ENCODE results near the gene CDC73. TPM values are rescaled to one million over a fixed set of nuclear protein-coding genes. Genes with fewer than 3 reads are reported as not detected.
"Not testable (repeated sequence)": the region's sequence is repeated elsewhere in the genome, so short reads cannot be mapped to it uniquely, and the experiment has no call there.

CDC73 gene
- total RNA-seq, 1 donor from 2014 or later, result 20.1 TPM

- H3K36me3 ChIP-seq (ENCODE audit: control insufficient read depth, insufficient read depth, low read length), result no peaks in the 10 kb centered on the region
- DNase-seq (ENCODE audit: low read depth), result no peak
- no peak for TF ChIP-seq CTCF (IDR thresholded peaks at IDR 0.05; ENCODE audit: insufficient read depth, low read length, poor library complexity, severe bottlenecking)
- no peak overlapping the region for H3K4me3 ChIP-seq (ENCODE audit: low read depth, low read length)
- no peaks in the 10 kb centered on the region for H3K27me3 ChIP-seq (ENCODE audit: control insufficient read depth, insufficient read depth, low read length)
These were observed 107.3 kb downstream of the CDC73 start for GRCh38 chr1:193229136-193229535.

- DNase-seq (ENCODE audit: low read depth); H3K4me3 ChIP-seq (ENCODE audit: low read depth, low read length); H3K36me3 ChIP-seq (ENCODE audit: control insufficient read depth, insufficient read depth, low read length); H3K27me3 ChIP-seq (ENCODE audit: control insufficient read depth, insufficient read depth, low read length): not testable (repeated sequence)
These were observed 109.3 kb downstream of the CDC73 start for GRCh38 chr1:193231146-193231545.

- no peaks in the 10 kb centered on the region for H3K36me3 ChIP-seq (ENCODE audit: control insufficient read depth, insufficient read depth, low read length)
- DNase-seq (ENCODE audit: low read depth), result no peak
- no peaks in the 10 kb centered on the region for H3K27me3 ChIP-seq (ENCODE audit: control insufficient read depth, insufficient read depth, low read length)
- TF ChIP-seq CTCF (IDR thresholded peaks at IDR 0.05; ENCODE audit: insufficient read depth, low read length, poor library complexity, severe bottlenecking), result no peak
- H3K4me3 ChIP-seq (ENCODE audit: low read depth, low read length), result no peak overlapping the region
These were observed 112.7 kb downstream of the CDC73 start for GRCh38 chr1:193234530-193234929.

GRCh38 chr1:193237381-193237978, 115.6 kb downstream of the CDC73 start:
- no peak for TF ChIP-seq CTCF (IDR thresholded peaks at IDR 0.05; ENCODE audit: insufficient read depth, low read length, poor library complexity, severe bottlenecking)
- H3K4me3 ChIP-seq (ENCODE audit: low read depth, low read length), result no peak overlapping the region
- no peaks in the 10 kb centered on the region for H3K27me3 ChIP-seq (ENCODE audit: control insufficient read depth, insufficient read depth, low read length)
- no peak for DNase-seq (ENCODE audit: low read depth)
- H3K36me3 ChIP-seq (ENCODE audit: control insufficient read depth, insufficient read depth, low read length), result no peaks in the 10 kb centered on the region

GRCh38 chr1:193240609-193241008, 118.8 kb downstream of the CDC73 start:
- Histone ChIP-seq H3K4me3 (ENCODE audit: low read depth, low read length) (no peak overlapping the region), H3K27me3 (ENCODE audit: control insufficient read depth, insufficient read depth, low read length) (no peaks in the 10 kb centered on the region), H3K36me3 (ENCODE audit: control insufficient read depth, insufficient read depth, low read length) (no peaks in the 10 kb centered on the region)
- no peak for DNase-seq (ENCODE audit: low read depth)
- no peak for TF ChIP-seq CTCF (IDR thresholded peaks at IDR 0.05; ENCODE audit: insufficient read depth, low read length, poor library complexity, severe bottlenecking)

- no peaks in the 10 kb centered on the region for H3K36me3 ChIP-seq (ENCODE audit: control insufficient read depth, insufficient read depth, low read length)
- DNase-seq (ENCODE audit: low read depth), result no peak
These were observed 119.4 kb downstream of the CDC73 start for GRCh38 chr1:193241132-193241827.

More at GRCh38 chr1:193241132-193241827, 119.4 kb downstream of the CDC73 start:
- TF ChIP-seq CTCF (IDR thresholded peaks at IDR 0.05; ENCODE audit: insufficient read depth, low read length, poor library complexity, severe bottlenecking), result no peak
- Histone ChIP-seq H3K4me3 (ENCODE audit: low read depth, low read length) (no peak overlapping the region), H3K27me3 (ENCODE audit: control insufficient read depth, insufficient read depth, low read length) (no peaks in the 10 kb centered on the region)

Measured in kidney epithelial cell (primary cell).